HG02610 (cell line): Measurements from ENCODE around the gene ENTPD7.
"Not testable (repeated sequence)": the region's sequence is repeated elsewhere in the genome, so short reads cannot be mapped to it uniquely, and the experiment has no call there.

ENCODE experiments used
- ATAC-seq: cut with Tn5 transposase; IDR thresholded peaks from one replicate; pipeline ENCODE4 v1.9.1; 2021; ENCODE audit warnings: mild to moderate bottlenecking, moderate library complexity; ENCODE audit not compliant: unreplicated experiment

Gene ENTPD7

DNA sequence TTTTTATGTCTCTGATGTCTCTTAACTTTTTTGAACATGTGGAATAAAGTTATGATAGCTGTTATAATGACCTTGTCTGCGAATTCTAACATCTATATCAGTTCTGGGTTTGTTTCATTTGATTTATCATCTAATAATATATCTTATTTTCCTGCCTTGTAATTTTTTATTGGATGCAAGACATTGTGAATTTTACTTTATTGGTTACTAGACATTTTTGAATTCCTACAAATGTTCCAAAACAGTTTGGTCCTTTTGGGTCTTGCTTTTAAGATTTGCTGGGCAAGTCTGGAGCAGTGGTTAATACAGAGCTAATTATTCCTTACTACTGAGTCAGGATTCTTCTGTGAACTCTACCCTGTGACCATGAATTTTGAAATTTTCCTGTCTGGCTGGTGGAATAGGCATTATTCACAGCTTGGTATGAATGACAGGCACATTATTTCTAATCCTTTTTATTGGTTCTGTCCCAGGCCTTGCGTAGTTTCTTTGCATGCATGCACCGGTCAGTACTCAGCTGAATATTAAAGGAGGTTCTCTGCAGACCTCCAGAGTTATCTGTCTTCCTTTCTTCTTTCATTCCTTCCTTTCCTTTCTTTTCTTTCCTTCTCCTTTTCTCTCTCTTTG, 81.7 kb downstream of the ENTPD7 start:
- no peak for ATAC-seq

DNA sequence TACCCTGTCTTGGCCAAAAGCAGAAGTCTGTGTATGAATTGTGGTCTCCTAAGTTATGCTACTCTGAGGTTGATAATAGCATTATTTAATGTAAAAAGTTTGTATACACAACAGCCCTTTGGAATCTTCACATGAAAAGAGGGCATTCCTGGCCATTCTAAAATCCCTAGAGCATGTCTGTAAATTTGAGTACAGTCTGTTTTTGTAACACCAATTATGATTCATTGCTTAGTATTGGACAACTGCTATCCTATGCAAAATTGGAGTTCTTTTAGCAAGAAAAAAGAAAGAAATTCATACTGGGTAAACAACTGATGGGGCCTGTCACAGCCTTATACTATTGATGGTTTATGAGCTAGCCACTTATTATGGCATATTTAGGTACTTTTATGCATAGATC, 82.9 kb downstream of the ENTPD7 start:
- ATAC-seq: no peak

DNA sequence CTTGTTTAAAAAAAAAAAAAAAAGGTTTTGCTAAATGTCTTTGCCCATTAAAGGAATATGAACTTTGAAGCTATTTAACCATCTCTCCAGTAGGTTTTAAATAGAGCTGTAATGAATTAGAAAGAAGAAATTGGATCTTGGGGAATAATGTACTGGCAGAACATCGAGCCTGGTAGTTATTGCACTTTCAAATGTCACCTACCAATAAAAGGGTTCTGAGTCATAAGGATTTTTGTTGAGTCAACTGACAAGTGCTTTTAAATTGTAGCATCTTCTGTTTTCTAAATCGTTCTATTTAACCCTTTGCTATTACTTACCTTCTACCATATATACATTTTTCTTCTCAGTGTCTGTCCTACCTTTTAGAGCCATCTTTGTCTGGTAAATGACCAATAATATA, 83.4 kb downstream of the ENTPD7 start:
- ATAC-seq: no peak

DNA sequence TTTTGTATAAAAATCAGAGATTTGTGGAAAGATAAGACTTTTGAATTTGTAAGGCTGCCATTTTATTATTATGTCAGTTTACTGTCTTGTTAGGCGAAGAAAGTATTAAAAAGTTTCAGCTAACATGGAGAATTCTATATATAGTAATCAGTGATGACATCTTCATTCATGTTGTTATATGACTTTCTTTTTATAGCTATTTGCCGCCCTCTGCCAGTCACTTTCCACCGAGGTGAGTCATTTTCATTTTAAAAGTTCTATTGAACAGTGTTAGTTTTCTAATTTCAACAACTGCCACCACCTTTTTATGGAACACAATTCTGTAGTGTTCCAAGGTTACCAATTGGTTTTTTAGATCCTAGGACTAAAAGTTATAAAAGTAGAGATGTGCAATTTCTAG, 84.5 kb downstream of the ENTPD7 start:
- ATAC-seq: no peak

DNA sequence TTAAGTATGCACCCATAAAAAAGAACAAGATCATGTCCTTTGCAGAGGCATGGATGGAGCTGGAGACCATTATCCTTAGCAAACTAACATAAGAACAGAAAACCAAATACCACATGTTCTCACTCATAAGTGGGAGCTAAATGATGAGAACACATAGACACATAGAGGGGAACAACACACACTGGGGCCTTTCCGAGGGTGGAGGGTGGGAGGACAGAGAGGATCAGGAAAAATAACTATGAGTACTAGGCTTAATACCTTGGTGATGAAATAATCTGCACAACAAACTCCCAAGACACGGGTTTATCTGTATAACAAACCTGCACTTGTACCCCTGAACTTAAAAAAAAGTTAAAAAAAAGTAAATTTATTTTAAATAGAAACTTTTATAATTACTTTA, 86.9 kb downstream of the ENTPD7 start:
- ATAC-seq: not testable (repeated sequence)

DNA sequence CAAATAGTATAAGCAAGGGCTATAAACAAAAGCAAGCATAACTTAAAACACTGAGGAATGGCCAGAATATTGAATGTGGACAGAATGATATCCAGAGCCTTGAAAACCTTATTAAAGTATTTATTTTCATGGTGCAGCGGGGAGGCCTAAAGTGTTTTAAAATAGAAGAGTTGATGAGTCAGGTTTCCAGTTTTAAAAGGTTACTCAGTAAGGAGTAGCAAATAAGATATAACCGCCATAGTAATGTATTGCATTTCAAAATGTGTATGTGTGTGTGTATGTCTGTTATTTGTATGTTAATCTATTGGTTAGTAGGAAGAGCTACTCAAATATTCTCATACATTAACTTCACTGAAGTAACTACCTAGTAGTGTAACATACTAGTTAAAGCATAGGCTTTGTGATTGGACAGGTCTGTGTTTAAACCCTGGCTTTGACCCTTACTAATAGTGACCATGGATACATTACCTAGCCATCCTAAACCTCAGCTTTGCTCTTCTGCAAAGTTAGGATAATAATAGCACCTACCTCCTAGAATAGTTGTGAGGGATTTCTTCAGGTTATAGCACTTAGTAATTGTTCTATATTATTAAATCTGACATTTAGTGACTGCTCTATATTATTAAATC, 89.6 kb downstream of the ENTPD7 start:
- no peak for ATAC-seq

DNA sequence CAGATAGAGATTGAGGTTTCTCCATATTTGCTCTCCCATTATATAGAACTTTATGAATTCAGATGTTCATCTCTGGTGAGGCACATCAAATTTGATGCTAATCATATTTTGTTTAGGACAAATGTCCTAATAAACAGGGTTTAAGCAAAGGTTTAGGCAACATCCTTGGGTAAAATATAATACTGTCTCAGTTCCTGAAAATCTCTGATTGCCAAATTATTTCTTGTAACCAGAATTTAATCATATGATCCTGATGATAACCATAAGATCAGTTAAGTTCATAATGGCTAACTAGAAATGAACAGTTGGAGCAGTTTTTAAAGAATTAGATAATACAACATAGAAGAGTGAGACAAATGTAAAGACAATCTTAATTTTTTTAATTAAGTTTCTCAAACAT, 91.3 kb downstream of the ENTPD7 start:
- no peak for ATAC-seq

DNA sequence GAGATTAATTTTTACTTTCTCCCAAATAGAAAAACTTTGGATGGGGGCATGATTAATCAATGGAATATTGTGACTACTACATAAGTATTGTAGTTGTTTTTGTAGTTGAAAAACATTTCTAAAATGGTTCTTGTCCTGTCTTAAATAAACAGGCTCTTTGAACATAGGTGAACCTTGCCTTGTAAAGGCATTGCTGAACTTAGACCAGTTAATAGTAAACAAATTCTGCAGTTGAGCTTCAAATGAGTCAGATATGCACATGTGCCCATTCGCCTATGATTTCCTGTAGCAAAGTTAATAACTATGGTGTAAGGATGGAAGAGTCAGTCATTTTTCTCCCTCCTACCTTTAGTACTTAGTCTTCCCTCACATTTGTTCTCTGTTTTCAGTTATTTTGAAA, 95.4 kb downstream of the ENTPD7 start:
- ATAC-seq: no peak
